Measurements from ENCODE around the gene BID.

The BID gene

DNA sequence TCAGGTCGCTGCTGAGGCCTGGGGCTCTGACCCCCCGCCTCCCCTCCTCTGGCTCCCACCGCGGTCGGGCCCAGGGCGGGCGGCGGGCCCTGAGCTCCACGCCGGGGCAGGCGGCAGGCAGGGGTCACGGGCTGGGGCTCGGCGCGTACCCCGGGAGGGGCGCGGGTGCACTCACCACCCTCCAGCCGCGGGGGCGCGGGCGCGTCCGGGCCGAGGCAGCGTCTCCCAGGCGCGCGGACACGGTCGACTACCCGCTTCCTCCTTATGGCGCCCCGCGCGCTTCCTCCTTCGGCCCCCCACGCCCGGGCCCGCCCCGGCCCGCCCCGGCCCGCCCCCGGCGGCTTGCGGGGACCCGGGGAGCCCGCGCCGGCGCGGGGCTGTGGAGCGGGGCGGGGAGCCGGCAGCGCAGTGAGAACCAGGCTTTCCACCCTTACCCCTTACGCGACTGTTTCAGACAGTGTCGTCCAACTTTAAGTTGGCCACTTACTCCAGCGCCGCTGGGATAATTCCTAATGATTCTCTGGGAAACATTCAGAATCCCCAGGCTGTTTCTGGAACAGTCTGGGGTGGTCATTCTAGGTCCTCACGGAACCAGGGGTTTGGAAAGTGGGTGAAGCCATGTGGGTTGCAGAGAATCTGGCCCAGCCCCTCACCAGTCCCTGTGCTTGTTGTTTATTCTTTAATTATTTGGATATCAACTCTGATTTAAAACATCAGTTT, at the start of gene BID:
BID (minus strand) TSS at position 264 of the 720 bp plus-strand sequence. CDS start 24,353 bp downstream, outside the sequence.
- Histone ChIP-seq H3K27ac (peak within 1 kb of the TSS; percentile 95), H3K9me3 (ENCODE audit: severe bottlenecking) (no peaks in the 10 kb centered on the region), H3K4me3 (ENCODE audit: low read depth, low read length) (peak within 1 kb of the TSS; percentile 76), H3K27me3 (ENCODE audit: insufficient read depth, low read depth, severe bottlenecking) (no peaks in the 10 kb centered on the region), H3K36me3 (peaks cover 10% of the 10 kb centered on the region)
- no peak for TF ChIP-seq CTCF (IDR thresholded peaks at IDR 0.05; ENCODE audit: low read depth, low read length)
- DNase-seq: peak; percentile 47

GRCh38 chr22:17823964-17824363, 49.7 kb upstream of the BID start:
- Histone ChIP-seq H3K4me3 (ENCODE audit: low read depth, low read length) (no peak overlapping the region), H3K27me3 (ENCODE audit: insufficient read depth, low read depth, severe bottlenecking) (no peaks in the 10 kb centered on the region), H3K27ac (no peak overlapping the region), H3K9me3 (ENCODE audit: severe bottlenecking) (no peaks in the 10 kb centered on the region), H3K36me3 (no peaks in the 10 kb centered on the region; the same call in 1 of the 2 replicates)
- no peak for TF ChIP-seq CTCF (IDR thresholded peaks at IDR 0.05; ENCODE audit: low read depth, low read length)
- no peak for DNase-seq

DNA sequence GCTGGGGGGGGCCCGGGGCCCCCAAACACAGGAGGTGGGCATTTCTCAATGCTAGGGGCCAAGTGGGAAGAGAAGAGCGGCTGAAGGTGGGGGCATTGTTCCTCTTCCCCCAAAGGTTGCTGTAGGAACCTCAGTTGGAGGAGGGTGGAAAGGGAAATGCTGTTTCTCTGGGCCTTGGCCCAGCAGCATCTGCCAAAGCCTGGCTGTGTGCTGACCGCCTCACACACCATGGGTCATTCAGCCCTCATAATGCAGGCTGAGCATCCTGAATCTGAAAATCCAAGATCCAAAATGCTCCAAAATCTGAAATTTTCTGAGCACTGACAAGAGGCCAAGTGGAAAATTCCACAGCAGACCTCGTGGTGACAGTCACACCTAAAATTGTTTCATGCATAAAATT, 49.0 kb upstream of the BID start:
- no peak for TF ChIP-seq CTCF (IDR thresholded peaks at IDR 0.05; ENCODE audit: low read depth, low read length)
- no peak for DNase-seq
- Histone ChIP-seq H3K4me3 (ENCODE audit: low read depth, low read length) (no peak overlapping the region), H3K27ac (no peak overlapping the region), H3K36me3 (no peaks in the 10 kb centered on the region), H3K27me3 (ENCODE audit: insufficient read depth, low read depth, severe bottlenecking) (no peaks in the 10 kb centered on the region), H3K9me3 (ENCODE audit: severe bottlenecking) (no peaks in the 10 kb centered on the region)

DNA sequence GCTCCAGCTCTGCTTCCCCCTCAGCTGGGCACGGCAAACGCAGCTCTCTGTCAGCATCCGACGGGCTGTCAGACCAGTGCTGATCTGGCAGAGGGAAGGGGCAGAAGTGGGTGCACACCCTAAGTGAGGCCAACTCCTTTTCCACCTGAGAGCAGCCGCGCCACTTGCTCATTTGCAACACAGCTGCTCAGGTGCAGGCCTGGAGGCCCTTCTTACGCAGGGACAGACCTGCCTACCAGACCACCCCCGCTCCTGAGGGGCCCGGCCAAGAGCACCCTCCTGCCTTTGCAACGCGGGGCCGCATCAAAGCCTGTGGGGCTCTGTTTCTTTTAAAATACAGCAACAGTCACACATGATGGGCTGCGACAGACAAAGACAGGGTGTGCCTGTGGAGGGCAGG, 47.8 kb upstream of the BID start:
- no peaks in the 10 kb centered on the region for H3K27me3 ChIP-seq (ENCODE audit: insufficient read depth, low read depth, severe bottlenecking)
- H3K36me3 ChIP-seq: no peaks in the 10 kb centered on the region; the same call in 1 of the 2 replicates
- DNase-seq: no peak
- TF ChIP-seq CTCF (IDR thresholded peaks at IDR 0.05; ENCODE audit: low read depth, low read length): no peak
- H3K4me3 ChIP-seq (ENCODE audit: low read depth, low read length): no peak overlapping the region
- no peak overlapping the region for H3K27ac ChIP-seq
- no peaks in the 10 kb centered on the region for H3K9me3 ChIP-seq (ENCODE audit: severe bottlenecking)

DNA sequence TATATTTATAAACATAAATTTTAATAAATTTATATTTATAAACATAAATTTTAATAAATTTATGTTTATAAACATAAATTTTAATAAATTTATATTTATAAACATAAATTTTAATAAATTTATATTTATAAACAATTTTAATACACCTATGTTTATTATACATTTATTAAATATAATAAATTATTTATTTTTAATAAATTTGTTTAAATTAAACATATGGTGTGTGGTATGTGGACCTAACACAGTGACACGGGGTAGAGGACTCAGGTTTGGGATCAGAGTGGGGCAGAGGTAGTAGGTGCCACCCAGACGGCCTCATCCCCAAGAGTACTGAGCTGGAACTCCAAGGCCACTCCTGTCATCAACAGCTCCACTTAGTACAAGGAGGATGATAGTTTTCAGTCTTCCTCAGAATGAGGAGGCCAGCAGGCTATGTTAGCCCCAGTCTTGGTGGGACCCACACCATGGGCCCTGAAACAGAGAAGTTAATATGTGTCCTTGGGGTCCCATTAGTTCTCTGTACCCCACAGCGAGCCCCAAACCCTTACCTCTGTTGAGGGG, 46.7 kb upstream of the BID start:
- Histone ChIP-seq H3K36me3 (peaks cover 3% of the 10 kb centered on the region; the same call in 1 of the 2 replicates), H3K9me3 (ENCODE audit: severe bottlenecking) (no peaks in the 10 kb centered on the region), H3K27me3 (ENCODE audit: insufficient read depth, low read depth, severe bottlenecking) (no peaks in the 10 kb centered on the region), H3K4me3 (ENCODE audit: low read depth, low read length) (no peak overlapping the region), H3K27ac (no peak overlapping the region)
- no peak for DNase-seq
- TF ChIP-seq CTCF (IDR thresholded peaks at IDR 0.05; ENCODE audit: low read depth, low read length): no peak
